Activated CD4-positive, alpha-beta T cell treated with anti-CD3 and anti-CD28 coated beads, Interleukin-2, Interleukin-4, amounts not matched to agents 100 ng/mL and 50 ng/mL, durations not matched to agents 16 hours and 8 hours (primary cell): ENCODE results near the gene TRPC4AP.
"Not testable (repeated sequence)": the region's sequence is repeated elsewhere in the genome, so short reads cannot be mapped to it uniquely, and the experiment has no call there.

Experiments used
- DNase-seq: peaks from one replicate; pipeline ENCODE4 v3.0.0-alpha.2; 2020; ENCODE audit warnings: low spot score

The TRPC4AP gene

DNA sequence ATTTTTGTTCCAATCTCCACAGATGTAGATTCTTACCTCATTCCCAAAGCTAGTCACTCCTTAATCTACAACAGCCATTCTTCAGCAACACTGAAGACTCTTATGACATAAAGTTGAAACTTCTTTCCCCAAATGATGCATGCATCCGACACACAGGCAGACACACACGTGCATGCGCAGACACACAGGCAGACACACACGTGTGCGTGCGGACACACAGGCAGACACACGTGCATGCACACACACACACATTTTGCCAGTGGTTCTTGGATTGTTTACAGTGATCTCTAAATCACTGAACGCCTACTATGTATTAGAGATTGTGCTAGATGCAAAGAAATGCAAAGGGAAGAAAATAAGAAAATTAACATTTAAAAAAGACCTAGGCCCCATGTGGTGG, 9.0 kb upstream of the TRPC4AP start:
- no peak for DNase-seq

DNA sequence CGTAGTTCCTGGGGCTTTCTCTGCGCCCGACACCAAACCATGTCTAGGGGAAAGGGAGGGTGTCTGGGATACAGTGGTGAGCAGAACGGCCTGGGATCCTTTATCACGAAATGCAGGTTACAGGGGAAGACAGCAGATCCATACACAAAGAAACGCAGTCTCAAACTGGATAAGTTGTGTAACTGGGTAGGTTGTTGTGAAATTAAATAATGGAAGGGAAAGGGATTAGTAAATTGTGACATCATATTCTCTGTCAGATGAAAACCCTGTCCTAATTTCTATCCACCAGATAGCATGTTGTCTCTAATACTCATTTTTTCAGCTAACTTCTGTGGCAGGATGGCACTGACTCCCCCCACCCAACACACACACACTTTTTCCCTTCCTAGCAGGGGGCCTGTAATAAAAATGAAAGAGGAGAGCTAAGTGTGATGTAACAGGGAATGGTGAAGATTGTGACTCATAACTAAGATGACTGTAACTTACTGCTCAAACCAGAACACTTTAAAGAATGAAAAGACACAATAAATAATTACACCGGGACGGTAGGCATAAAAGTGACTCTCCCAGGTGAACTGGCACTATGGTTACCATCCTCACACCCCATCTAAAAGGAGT, 769 bp upstream of the TRPC4AP start:
- DNase-seq: peak; percentile 63

DNA sequence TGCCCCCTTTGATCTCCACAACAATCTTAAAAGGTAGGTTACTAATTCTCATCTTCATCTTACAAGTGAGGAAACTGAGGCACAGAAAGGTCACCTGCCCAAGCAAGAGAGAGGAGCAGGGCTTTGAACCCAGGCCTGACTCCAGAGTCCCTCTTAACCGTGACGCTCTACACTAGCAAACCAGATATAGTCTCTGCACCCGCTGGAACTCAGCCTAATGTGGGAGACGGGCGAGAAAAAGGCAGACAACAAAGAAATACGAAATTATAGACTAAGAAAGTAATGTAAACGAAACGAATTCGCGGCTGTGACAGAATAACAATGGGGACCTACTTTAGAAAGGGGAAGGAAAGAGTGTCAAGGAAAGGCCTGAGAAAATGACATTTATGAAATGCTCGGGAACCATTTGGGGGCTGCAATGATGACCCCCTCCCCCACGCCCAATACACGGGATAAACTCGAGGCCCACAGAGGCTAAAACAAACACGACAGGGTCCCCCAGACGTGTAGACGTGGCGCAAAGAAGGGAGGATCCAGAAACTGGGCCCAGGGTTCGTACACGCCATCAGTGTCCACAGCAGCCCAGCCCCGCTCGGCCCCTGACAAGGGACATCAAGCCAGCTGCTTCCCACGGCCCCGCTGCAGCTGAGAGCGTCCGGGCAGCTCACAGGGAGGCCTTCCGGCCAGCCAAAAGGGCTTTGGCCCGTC, 637 bp downstream of the TRPC4AP start:
- DNase-seq: no peak

DNA sequence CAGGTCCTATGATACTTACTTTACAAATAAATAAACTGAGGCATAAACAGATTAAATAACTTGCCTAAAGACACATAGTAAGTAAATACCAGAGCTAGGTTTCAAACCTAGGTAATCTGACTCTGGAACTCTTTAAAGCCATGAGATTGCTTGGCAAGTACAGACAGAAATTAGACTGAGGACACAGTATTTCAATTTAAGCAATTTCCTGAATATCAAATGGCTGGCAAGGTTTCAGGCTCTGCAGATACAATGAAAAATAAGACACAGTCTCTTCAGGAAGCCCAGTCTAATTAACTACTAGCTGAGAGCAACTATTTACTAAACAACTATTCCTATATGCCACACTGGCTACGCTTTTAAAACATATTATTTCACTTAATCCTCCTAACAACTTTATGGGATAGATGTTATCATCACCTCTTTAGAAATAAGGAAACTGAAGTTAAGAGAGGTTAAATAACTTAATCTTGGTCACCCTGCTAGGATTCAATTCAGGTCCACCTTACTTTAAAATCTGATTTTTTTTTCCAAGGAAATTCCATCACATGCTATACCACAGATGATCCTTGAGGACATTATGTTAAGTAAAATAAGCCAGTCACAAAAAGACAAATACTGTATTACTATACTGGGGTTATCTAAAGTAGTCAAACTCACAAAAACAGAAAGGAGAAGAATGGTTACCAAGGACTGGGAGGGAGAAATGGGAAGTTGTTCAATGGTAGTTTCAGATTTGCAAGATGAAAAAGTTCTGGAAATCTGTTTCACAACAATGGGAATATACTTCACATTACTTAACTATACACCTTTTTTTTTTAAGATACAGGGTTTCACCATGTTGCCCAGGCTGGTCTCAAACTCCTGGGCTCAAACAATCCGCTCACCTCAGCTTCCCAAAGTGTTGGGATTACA, 4.1 kb downstream of the TRPC4AP start:
- no peak for DNase-seq

DNA sequence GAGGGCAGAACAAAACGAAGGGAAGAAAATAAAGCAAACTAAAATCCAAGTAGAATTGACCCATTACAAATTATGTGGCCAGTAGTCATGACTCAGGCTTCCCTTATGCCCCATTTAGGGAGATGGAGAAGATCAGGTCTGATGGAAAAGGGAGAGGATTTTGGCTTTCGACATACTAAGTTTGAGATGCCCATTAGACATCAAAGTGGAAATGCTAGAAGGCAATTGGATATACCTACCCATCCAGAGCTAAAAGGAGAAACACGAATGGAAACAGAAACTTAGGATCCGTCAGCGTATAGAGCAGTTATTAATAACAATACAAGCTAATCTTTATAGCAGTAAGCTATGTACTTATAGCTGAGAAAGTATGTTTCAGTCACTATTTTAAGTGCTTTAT, 4.8 kb downstream of the TRPC4AP start:
- no peak for DNase-seq

DNA sequence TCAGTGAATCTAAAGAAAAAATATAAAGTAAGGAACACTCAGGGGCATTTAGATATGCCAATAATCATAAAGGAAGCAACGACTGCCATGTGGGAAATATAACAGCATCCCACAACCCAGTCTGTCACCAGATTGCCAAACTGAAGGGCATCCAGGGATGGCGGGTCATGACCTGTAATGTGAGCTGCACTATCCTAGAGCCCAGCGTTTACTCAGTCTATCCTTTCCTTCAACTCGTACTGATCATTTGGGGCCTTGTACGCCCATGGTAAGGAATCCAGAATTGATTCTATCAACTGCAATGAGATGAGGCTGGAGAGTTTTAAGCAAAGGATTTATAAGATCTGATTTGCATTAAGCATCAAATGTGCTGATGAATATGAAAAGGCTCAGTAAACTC, 5.3 kb downstream of the TRPC4AP start:
- no peak for DNase-seq

DNA sequence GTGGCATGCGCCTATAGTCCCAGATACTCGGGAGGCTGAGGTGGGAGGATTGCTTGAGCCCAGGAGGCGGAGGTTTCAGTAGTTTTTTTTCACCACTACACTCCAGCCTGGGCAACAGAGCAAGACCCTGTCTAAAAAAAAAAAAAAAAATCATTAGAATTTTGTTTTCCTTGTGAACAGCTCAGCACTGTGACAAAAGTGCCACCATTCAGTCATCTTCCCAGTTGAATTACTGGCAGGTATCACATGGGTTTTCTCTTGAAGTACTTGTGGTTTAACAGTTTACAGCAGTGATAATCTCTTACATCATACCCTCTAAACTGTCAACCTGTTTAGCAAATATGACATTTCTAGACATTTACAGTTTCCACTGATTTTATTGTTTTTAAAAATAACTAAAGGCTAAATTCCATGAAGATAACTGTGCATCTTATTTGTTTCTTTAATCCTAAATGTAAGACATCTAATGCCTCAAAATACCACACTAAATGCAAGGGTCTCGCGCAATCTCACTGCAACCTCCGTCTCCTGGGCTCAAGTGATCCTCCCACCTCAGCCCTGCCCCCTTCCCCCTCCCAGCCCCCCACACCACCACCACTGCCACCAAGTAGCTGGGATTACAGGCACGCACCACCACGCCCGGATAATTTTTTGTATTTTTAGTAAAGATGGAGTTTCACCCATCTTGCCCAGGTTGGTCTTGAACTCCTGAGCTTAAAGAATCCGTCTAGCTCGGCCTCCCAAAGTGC, 7.0 kb downstream of the TRPC4AP start:
- DNase-seq: peak; percentile 78

DNA sequence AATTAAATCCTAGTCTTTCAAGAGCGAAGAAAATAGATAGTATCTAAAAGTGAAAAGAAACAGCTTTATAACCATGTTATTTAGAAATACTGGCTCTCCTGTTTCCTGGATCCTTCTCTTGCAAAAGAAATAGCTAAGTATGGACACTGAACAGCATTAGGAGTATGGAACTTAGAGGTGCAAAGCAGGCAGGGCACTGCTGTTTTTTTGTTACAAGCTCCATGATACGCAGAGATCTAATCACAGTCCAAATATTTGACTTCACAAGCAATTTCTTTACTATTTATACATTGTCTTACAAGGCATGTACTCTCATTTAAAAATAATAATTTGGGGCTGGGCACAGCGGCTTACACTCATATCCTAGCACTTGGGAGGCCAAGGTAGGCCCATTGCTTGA, 7.6 kb downstream of the TRPC4AP start:
- DNase-seq: no peak

DNA sequence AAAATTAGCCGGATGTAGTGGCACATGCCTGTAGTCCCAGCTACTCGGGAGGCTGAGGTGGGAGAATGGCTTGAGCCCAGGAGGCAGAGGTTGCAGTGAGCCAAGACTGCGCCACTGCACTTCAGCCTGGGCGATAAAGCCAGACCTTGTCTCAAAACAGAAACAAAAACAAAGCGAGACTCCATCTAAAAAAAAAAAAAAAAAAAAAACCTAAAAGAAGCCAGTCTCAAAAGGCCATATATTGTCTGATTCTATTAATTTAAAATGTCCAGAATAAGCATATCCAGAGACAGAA, 12.3 kb downstream of the TRPC4AP start:
- DNase-seq: not testable (repeated sequence)

DNA sequence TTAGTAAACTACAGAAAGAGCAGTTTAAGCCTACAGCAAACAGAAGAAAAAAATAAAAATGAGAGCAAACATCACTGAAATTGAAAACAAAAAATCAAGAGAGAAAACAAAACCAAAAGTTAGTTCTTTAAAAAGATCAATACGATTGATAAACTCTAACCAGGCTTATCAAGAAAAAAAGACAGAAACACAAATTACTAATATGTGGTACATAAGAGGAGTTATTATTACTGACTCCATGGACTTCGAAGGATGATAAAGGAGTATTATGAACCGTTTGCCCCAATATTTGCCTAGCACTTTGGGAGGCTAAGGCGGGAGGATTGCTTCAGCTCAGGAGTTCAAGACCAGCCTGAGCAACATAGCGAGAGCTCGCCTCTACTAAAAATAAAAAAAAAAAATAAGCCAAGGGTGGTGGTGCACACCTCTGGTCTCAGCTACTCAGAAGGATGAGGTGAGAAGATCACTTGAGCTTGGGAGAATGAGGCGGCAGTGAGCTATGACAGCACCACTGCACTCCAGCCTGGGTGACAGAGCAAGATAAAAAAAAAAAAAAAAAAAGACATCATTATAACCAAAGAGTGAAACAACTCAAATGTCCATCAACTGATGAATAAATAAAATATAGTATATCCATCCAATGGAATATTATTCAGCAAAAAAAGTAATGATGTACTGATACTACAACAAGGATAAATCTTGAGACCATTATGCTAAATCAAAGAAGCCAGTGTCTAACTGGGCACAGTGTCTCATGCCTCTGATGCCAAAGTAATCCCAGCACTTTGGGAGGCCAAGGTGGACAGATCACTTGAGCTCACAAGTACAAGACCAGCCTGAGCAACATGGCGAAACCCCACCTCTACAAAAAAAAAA, 12.9 kb downstream of the TRPC4AP start:
- DNase-seq: no peak

DNA sequence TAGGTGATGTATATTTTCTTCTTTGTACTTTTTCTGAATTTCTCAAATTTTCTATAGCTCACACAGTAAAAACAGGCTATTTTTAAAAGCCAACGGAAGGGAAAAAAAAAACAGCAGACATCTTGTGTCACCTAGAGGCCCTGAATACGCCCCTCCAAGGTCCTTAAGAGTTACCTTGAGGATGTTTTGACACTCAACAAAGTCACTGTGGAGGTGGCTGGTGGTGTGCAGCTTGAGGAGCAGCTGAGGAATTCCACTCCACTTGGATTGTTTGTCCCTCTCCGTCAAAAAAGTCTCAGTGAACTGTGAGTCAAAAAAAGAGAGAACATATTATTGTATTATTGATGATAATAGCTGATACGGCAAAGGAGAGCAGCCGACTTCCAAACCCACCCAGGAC, 14.7 kb downstream of the TRPC4AP start:
- no peak for DNase-seq

DNA sequence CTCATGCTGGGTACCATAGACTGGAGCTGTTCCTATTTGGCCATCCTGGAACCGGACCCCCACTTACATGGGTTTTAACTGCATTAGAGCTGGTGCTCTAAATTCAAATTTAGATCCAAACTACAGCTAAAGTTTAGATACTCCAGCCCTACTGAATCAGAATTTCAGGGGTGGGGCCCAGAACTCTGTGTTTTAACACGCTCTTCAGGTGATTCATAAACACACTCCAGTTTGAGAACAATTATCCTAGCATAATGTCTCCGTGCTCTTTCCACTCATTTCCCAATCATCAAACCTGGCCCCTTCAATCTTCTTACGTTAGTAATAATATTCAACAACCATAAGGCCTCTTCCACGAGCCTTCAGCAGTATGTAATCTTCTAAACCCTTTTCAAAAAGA, 15.3 kb downstream of the TRPC4AP start:
- DNase-seq: no peak

DNA sequence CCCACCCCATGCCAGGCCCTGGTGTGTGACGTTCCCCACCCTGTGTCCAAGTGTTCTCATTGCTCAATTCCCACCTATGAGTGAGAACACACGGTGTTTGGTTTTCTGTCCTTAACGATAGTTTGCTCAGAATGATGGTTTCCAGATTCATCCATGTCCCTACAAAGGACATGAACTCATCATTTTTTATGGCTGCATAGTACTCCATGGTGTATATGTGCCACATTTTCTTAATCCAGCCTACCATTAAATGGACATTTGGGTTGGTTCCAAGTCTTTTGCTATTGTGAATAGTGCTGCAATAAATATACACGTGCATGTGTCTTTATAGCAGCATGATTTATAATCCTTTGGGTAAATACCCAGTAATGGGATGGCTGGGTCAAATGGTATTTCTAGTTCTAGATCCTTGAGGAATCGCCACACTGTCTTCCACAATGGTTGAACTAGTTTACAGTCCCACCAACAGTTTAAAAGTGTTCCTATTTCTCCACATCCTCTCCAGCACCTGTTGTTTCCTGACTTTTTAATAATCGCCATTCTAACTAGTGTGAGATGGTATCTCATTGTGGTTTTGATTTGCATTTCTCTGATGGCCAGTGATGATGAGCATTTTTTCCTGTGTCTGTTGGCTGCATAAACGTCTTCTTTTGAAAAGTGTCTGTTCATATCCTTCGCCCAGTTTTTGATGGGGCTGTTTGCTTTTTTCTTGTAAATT, 21.0 kb downstream of the TRPC4AP start:
- DNase-seq: not testable (repeated sequence)

DNA sequence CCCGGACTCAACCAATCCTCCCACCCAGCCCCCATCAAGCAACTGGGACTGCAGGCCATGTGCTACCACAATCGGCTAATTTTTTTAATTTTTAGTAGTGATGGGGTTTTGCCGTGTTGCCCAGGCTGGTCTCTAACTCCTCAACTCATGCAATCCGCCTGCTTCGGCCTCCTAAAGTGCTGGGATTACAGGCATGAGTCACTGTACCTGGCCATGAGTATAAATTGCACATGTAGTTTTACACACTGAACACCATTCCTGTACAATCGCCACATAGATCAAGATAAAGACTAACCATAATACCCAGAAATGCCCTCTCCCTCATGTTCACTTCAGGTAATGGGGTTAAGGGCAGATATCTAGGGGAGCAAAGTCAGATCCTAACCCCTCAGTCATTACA, 26.4 kb downstream of the TRPC4AP start:
- no peak for DNase-seq

DNA sequence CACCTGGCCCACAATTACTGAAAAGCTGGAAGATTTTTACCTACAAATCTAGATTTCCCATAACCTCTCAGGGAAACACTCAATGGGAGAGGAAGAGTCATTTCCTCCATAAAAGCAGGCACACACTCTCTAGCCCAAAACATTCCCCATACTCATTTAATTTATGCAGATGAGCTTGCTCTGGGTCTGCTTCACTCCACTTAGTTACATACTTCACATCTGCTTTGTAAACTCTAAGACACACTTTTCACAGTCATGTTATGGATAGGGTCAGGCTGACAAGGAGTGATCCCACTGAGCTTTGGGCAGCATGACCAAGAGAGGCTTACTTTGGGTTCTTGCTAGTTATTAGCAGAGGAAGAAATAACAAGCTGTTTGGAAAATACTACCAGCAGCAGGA, 27.4 kb downstream of the TRPC4AP start:
- DNase-seq: no peak

DNA sequence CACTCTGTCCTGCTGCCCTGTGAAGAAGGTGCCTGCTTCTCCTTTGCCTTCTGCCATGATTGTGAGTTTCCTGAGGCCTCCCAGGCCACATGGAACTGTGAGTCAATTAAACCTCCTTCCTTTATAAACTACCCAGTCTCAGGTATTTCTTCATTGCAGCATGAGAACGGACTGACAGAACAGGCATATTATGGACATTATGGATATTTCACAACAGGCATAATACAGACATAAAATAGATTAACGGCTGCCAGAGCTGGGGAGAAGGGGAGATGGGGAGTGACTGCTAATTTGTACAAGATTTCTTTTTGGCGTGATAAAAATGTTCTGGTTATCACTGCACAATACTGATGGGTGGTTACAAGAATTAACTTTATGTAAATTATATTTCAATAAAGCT, 29.4 kb downstream of the TRPC4AP start:
- DNase-seq: no peak

DNA sequence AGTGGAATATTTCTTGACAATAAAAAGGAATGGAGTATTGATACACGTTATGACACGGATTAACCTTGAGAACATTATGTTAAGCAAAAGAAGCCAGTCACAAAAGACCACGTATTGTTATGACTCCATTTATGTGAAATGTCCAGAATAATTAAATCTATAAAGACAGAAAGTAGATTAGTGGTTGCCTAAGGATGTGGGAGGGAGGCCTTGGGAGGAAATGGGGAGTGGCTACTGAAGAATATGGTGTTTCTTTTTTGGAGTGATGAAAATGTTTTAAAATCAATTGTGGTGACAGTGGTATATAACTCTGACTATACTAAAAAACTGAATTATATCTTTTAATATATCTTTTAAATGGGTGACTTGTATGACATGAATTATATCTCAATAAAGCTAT, 30.1 kb downstream of the TRPC4AP start:
- DNase-seq: no peak

DNA sequence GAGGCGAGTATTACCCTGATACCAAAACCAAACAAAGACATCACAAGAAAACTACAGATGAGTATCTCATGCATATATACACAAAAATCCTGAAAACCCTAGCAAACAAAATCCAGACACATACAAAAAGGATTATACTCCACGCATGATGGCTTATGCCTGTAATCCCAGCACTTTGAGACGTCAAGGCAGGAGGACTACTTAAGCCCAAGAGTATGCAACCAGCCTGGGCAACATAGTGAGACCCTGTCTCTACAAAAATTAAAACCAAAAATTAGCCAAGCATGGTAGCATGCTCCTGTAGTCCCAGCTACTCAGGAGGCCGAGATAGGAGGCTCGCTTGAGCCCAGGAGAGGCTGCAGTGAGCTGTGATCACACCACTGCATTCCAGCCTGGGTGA, 32.4 kb downstream of the TRPC4AP start:
- no peak for DNase-seq

DNA sequence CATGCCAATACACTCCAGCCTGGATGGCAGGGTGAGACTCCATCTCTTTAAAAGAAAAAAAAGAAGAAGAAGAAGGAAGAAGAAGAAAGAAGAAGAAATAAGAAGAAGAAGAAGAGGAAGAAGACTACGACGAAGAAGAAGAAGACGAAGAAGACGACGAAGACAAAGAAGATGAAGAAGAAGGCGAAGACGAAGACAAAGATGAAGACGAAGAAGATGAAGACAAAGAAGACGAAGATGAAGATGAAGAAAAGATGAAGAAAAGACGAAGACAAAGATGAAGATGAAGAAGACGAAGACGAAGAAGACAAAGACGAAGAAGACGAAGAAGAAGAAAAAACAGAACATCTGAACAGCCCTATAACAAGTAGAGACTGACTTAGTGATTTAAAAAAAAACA, 33.0 kb downstream of the TRPC4AP start:
- DNase-seq: no peak

DNA sequence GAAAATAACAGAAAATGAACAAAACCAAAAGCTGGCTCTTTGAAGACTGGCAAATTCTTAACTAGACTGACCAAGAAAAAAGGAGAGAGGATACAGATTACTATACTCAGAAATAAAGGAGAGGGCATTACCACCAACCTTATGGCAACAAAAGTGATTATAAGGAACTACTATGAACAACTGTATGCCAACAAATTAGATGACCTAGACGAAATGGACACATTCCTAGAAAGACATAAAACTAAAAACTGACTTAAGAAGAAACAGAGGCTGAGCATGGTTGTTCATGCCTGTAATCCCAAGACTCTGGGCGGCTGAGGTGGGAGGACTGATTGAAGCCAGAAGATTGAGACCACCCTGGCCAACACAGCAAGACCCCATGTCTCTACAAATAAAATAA, 33.5 kb downstream of the TRPC4AP start:
- DNase-seq: no peak
